Amniotic stem cell (primary cell): Measurements from ENCODE around the gene CNTN6.

ENCODE experiments used
- DNase-seq: peaks from one replicate; lab custom pipeline; 2025; lab: John Stamatoyannopoulos, UW

CNTN6 gene

DNA sequence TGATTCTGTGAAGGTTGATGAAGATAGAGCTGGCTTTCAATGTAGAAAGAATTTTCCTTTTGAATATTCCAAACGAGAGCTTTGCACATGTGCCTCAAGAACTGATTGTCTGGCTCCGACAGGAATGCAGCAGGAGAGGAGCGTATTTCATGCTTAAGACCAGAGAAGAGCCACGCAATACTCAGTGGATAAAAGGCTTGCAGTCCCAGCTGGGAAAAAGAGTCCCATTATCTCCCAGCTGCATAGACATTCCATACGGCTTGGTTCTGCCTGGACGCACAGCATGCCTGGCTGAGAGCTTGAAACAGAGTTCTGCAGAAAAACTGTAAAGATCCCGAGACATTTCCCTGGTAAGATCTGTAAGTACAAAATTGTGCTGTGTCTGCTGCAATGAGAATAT lies at the start of gene CNTN6:
Gene CNTN6, plus strand, starts transcription at position 254 of the 400 bp plus-strand sequence. CDS start 54,985 bp downstream, outside the sequence.
- DNase-seq, result no peak

GRCh38 chr3:1048558-1048957 lies 44.3 kb upstream of the CNTN6 start:
- no peak for DNase-seq

- no peak for DNase-seq
Observed at GRCh38 chr3:1055870-1056269, 37.0 kb upstream of the CNTN6 start.

DNA sequence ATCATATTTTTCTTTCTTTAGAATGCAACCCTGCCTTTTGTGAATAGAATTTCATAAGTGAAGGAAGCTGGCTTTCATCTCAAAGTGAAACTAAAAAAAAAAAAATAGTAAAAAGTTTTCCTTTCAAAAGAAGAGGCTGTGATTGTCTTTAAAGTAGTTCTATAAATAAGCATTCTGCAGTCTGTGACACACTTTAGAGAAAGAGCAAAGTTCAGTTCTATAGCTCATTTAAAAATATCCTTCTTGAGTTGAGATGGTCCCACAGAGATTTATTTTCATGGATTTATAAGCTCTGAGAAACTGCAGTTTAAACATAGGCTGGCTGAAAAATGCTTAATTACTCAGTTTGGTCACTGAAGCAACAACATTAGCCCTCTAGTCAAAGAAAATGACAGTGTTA lies 36.1 kb upstream of the CNTN6 start:
- no peak for DNase-seq

GRCh38 chr3:1057436-1057835 lies 35.4 kb upstream of the CNTN6 start:
- no peak for DNase-seq

DNA sequence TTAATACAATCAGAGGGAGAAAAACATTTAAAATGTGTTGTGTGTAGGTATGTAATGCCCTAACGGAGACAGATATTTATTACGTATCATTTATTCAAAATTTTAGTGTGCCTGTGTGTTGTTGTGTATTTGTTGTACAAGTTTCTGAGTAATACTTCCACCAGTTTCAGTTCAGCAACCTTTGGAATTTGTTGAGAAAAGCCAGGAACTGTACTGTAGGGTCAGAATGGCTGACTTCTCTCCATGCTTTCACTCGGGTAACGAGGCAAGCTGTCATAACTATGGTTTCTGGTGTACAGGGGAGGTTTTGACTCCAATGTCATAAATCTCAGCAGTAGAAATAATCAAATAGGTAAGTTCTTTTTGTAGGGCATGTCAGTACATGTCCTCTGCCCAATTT lies 23.8 kb upstream of the CNTN6 start:
- DNase-seq, result no peak

DNA sequence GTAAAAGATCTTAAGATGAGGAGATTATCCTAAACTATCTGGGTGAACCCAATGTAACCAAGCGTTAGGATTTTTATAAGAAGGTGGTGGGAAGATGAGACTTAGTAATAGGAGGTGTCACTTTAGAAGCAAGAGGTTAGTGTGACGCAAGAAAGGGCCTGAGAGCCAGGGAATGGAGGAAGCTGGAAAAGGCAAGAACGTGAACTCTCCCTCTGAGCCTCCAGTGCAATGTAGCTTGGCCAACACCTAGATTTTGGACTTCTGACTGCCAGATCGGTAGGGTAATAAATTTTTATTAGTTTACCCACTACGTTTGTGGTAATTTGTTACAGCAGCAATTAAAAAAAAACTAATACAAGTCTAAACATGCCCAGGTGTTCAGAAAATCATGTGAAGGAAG lies 20.8 kb upstream of the CNTN6 start:
- DNase-seq, result no peak

DNA sequence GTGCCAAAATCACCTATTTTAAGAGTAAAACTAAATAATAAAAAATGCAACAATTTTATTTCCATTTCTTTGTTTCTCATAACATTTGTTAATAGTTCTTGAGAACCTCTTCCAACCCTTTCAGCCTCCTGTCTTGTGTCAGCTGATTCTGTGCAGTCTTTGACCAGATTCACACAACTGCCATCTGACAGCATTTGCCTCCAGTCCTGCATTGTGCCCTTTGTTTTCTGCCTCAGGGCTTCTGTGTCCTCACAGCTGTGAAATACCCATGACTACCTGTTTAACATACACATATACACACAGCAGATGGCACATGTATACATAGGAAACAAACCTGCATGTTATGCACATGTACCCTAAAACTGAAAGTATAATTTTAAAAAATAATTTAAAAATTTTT lies 13.2 kb upstream of the CNTN6 start:
- no peak for DNase-seq

- no peak for DNase-seq
Observed at GRCh38 chr3:1082108-1082507, 10.7 kb upstream of the CNTN6 start.

DNA sequence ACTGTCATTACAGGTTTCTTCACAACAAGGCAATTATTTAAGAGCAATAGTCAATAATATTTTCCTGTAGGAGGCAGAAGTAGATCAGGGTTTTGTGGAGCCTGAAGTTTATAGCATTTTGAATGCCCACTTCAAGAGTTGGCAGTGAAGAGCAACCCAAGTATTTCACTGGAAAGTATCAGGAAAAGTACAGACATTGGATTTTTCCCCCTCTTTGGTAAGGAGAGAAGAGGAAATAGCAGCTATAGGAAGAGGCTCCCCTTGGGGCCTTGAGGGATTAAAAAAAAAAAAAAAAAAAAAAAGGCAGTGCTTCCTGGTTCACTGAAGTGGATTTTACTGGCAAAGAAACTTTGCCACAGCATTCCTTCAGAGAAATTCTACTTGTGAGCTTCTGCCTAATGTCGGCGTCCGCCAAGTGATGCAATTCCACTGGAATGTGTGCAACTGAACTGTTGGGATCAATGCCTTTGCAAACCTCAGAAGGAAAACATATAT lies 5.7 kb upstream of the CNTN6 start:
- DNase-seq, result no peak

DNA sequence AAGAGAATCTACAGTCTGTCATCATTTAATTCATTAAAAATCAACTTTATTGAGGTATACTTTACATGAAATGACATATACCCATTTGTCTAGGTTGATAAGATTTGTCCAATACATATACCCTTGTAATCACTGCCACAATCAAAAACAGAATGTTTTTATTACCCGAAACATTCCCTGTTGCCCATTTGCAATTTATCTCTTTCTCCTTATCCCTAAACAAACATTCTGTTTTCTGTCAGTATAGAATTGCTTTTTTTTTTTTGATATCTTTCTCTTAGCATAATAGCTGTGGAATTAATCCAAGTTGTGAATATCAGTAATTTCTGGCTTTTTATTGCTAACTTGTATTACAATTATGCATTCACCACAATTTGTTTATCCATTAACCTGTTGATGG lies 4.3 kb upstream of the CNTN6 start:
- DNase-seq, result no peak

DNA sequence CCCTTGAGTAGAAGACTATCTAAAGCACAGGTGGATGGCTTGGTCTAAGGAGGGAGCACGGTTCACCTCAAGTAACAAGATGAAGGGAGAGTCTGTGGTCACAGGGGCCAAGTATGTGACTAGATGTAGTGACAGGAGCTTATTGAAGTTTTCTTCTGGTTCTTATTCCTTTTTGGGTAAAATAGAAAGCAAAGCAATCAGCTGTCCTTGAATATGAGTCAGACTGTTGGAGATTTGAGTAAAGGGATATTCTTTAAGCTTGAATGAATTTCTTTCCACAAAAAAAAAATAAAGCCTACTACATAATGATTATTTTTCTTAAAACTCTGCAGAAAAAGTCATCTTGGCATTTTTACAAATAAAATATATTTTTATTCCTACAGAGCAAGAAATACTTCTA lies 1.5 kb upstream of the CNTN6 start:
- DNase-seq, result no peak

GRCh38 chr3:1092061-1092460 lies 763 bp upstream of the CNTN6 start:
- no peak for DNase-seq

DNA sequence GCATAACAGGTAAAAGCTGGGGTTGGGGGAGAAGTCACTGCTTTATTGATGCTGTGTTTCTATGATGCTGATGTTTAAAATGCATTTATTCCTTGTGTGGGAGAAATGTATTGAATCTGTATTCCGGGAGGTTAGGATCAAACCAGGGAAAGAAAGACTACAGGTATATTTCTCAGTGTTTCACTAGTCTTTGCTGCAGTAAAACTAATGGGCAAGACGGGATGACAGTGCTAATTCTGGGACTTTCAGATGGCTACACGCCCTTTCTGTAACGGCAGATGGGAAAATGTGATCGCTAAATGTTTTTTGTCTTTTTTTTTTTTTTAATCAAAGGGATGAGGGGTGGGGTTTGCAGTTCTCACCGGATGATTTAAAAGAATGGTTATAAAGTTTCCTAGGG lies 393 bp downstream of the CNTN6 start:
- DNase-seq, result no peak

DNA sequence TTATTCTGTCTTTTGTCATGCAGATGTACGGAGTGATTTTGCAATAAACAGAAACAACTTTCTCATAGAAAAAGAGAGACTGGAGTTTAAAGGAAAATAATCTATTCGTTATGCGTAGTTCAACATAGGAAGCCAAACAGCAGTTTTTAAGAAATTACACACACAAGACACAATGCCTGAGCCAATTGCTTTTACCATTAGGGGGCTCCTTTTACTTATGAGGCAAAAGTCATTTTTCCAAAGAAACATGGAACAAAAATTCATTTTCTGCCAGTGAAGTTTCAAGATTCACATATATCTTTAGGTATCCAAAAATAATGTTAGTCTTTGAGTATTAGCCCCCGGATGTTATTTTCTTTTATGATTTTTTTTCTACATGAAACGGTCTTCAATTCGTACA lies 10.7 kb downstream of the CNTN6 start:
- no peak for DNase-seq

DNA sequence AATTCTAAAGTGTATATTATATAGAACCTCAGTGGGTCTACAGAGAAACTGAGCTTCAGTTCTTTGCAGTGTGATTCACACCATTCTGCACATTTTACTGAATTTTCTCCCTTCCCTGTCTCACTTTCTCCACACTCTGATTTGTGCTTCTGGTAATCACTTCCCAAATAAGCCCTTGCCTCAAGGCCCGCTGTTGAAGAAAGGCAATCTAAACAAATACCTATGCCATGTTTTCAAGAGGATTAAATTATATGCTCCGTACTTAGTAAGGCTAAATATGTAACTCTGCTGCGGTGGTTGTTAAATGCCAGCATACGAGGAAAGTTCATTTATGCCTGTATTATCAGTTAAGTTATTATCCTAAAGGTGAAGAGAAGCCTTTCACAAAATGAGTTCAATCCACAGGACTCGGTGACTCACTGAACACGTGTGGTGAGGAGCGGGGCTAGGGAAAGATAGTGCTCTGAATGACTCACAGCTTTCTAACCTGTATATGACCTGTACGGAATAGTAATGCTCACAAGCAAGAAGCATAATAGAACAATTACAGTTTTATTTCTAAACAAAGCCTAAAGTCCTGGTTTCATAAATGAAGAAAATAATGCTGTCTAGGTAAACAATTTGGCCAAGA lies 25.1 kb downstream of the CNTN6 start:
- DNase-seq, result no peak

- no peak for DNase-seq
Observed at GRCh38 chr3:1131166-1131565, 38.3 kb downstream of the CNTN6 start.

DNA sequence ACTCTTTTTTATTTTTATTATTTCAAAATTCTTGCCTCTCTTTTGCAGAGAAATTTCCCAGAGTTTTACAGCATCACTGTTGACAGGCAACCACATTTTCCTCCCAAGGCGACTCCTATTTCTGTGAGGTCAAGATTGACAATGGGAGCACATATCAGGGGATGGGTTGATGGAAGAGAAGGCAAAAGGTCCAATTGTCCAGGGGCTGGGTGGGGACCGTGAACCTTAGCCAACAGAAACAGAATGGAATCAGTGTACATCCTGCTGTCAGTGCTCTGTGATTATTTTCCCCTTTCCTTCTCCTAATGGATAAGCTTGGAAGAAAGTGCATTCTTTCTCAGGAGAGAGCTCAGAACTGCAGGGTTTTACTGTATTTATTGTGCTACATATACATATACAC lies 42.4 kb downstream of the CNTN6 start:
- no peak for DNase-seq

DNA sequence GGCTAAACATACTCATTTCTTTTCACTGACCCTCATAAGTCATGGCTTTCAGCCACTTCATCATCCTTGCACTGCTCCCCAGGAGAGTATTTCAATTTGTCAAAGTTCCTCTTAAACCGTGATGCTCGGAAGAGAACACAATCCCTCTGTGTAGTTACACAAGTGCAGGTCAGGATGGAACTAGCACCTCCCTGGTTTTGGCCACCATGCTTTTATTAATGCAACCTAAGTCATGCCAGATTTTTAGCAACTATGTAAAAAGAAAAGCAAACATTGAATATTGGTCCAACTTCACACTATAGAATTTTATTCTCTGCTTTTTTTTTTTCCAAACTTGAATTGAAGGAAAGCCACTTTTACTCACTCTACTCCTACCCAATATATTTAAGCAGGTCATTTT lies 45.2 kb downstream of the CNTN6 start:
- DNase-seq, result no peak

- no peak for DNase-seq
Observed at GRCh38 chr3:1139071-1139470, 46.2 kb downstream of the CNTN6 start.

- no peak for DNase-seq
Observed at GRCh38 chr3:1147326-1147725, 54.5 kb downstream of the CNTN6 start.

GRCh38 chr3:1147819-1148218 lies 55.0 kb downstream of the CNTN6 start:
- no peak for DNase-seq

DNA sequence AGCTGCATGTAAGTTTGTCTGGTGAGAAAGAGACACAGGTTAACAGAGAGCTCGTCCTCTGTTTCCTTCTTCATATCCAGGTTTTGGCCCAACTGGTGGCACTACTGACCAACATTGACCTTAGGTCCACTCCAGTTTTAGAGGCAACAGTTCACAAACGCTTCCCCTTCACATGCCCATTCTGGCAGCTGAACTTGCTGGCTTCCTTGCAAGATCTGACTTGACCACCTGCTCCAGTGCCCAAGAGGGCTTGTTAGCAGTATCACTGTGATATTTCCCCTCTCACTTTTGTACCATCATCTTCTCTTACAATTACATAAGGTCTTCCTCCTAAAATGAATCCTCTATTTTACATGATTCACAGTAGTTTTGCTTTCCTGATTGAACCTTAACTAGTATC lies 71.3 kb downstream of the CNTN6 start:
- DNase-seq, result no peak

- no peak for DNase-seq
Observed at GRCh38 chr3:1171320-1171719, 78.5 kb downstream of the CNTN6 start.

GRCh38 chr3:1172644-1173043 lies 79.8 kb downstream of the CNTN6 start:
- no peak for DNase-seq
